Mesenchymal stem cell (in vitro differentiated cells and primary cell): ENCODE data around the gene ST6GALNAC3.
"Not testable (repeated sequence)": the region's sequence is repeated elsewhere in the genome, so short reads cannot be mapped to it uniquely, and the experiment has no call there.

Experiments
- DNase-seq: peaks from one replicate; pipeline ENCODE4 v3.0.0-alpha.2; 2013
- H2AFZ ChIP-seq: one replicate; pipeline ENCODE4 v1.6.1; 2013; ENCODE audit warnings: low read depth, mild to moderate bottlenecking, control low read depth, inconsistent platforms, low read length, moderate library complexity
- H2AK5ac ChIP-seq: 2 replicates; pipeline ENCODE4 v1.6.1; 2013; ENCODE audit warnings: low read length, moderate library complexity, mild to moderate bottlenecking, inconsistent platforms; ENCODE audit not compliant: severe bottlenecking
- H2BK120ac ChIP-seq: one replicate; pipeline ENCODE4 v1.6.1; 2013; ENCODE audit warnings: low read depth, mild to moderate bottlenecking, inconsistent platforms, low read length, moderate library complexity
- H2BK12ac ChIP-seq, 2 experiments: one replicate each; pipeline ENCODE4 v1.6.1; 2013; ENCODE audit warnings: inconsistent platforms in 2 of 2, low read length in 2 of 2, mild to moderate bottlenecking in 2 of 2, moderate library complexity in 2 of 2, control low read depth in 1 of 2
- H2BK15ac ChIP-seq: one replicate; pipeline ENCODE4 v1.6.1; 2013; ENCODE audit warnings: mild to moderate bottlenecking, low read depth, inconsistent platforms; ENCODE audit not compliant: poor library complexity, severe bottlenecking
- H2BK5ac ChIP-seq: 2 replicates; pipeline ENCODE4 v1.6.1; 2013; ENCODE audit warnings: low read depth, mild to moderate bottlenecking, low read length, control low read depth, inconsistent platforms; ENCODE audit not compliant: poor library complexity, severe bottlenecking
- H3K14ac ChIP-seq, 2 experiments: one replicate each; pipeline ENCODE4 v1.6.1; 2013; ENCODE audit warnings: inconsistent platforms in 2 of 2, low read length in 2 of 2, control low read depth in 1 of 2, mild to moderate bottlenecking in 1 of 2, moderate library complexity in 1 of 2
- H3K18ac ChIP-seq, 2 experiments: one replicate each; pipeline ENCODE4 v1.6.1; 2013; ENCODE audit warnings: inconsistent platforms in 2 of 2, low read length in 2 of 2, control low read depth in 1 of 2, low read depth in 1 of 2, mild to moderate bottlenecking in 1 of 2
- H3K23ac ChIP-seq, 2 experiments: one replicate each; pipeline ENCODE4 v1.6.1; 2013; ENCODE audit warnings: inconsistent platforms in 2 of 2, low read length in 2 of 2, mild to moderate bottlenecking in 2 of 2, moderate library complexity in 2 of 2, control low read depth in 1 of 2
- H3K27ac ChIP-seq: 2 replicates; pipeline ENCODE4 v1.5.1; 2013; ENCODE audit warnings: mild to moderate bottlenecking, moderate library complexity, low read length, control low read depth, inconsistent platforms; ENCODE audit not compliant: poor library complexity, severe bottlenecking
- H3K27me3 ChIP-seq, 2 experiments: 2 replicates each; pipeline versions ENCODE4 v1.6.1 to v1.7.0; 2013; ENCODE audit warnings: low read length in 2 of 2, mild to moderate bottlenecking in 2 of 2, moderate library complexity in 2 of 2, control low read depth in 1 of 2, inconsistent platforms in 1 of 2; ENCODE audit not compliant: control insufficient read depth in 1 of 2, insufficient read depth in 1 of 2
- H3K36me3 ChIP-seq, 2 experiments: 2 replicates each; pipeline versions ENCODE4 v1.6.1 to v1.7.0; 2013; ENCODE audit warnings: low read length in 2 of 2, control low read depth in 1 of 2, inconsistent platforms in 1 of 2, low read depth in 1 of 2, mild to moderate bottlenecking in 1 of 2; ENCODE audit not compliant: insufficient read depth in 2 of 2, control insufficient read depth in 1 of 2
- H3K4ac ChIP-seq, 2 experiments: one replicate each; pipeline ENCODE4 v1.6.1; 2013; ENCODE audit warnings: inconsistent platforms in 2 of 2, low read length in 2 of 2, mild to moderate bottlenecking in 2 of 2, moderate library complexity in 2 of 2, control low read depth in 1 of 2, low read depth in 1 of 2
- H3K4me1 ChIP-seq: 2 replicates; pipeline ENCODE4 v1.6.1; 2013; ENCODE audit warnings: low read depth, low read length, control low read depth; ENCODE audit not compliant: control insufficient read depth, insufficient read depth
- H3K4me2 ChIP-seq: 2 replicates; pipeline ENCODE4 v1.6.1; 2013; ENCODE audit warnings: low read length, mild to moderate bottlenecking, inconsistent platforms; ENCODE audit not compliant: poor library complexity, severe bottlenecking
- H3K4me3 ChIP-seq, 2 experiments: 2 replicates each; pipeline versions ENCODE4 v1.5.1 to v1.7.0; 2013; ENCODE audit warnings: low read length in 2 of 2, mild to moderate bottlenecking in 2 of 2, control low read depth in 1 of 2, low read depth in 1 of 2; ENCODE audit not compliant: insufficient read depth in 1 of 2
- H3K79me1 ChIP-seq: replicated peaks from 2 replicates; pipeline ENCODE4 v1.6.1; 2013; ENCODE audit warnings: mild to moderate bottlenecking, control low read depth, low read length, inconsistent platforms; ENCODE audit not compliant: poor library complexity, severe bottlenecking
- H3K9ac ChIP-seq: 2 replicates; pipeline ENCODE4 v1.7.0; 2013; ENCODE audit warnings: mild to moderate bottlenecking, low read length, moderate library complexity
- H3K9me3 ChIP-seq: 2 replicates; pipeline ENCODE4 v1.7.0; 2013; ENCODE audit warnings: mild to moderate bottlenecking, low read length; ENCODE audit not compliant: control insufficient read depth
- H4K8ac ChIP-seq: one replicate; pipeline ENCODE4 v1.6.1; 2013; ENCODE audit warnings: inconsistent platforms, mild to moderate bottlenecking, low read length, moderate library complexity
- H4K91ac ChIP-seq: one replicate; pipeline ENCODE4 v1.6.1; 2013; ENCODE audit warnings: mild to moderate bottlenecking, low read length, inconsistent platforms
- whole genome bisulfite sequencing: methylation state at CpG from one replicate; pipeline ENCODE4 v1.1.7; 2013; ENCODE audit warnings: mixed read lengths; 5-methylcytosine and 5-hydroxymethylcytosine counted together

ST6GALNAC3 gene

GRCh38 chr1:76336931-76337371, 262.4 kb downstream of the ST6GALNAC3 start:
- H4K91ac ChIP-seq = no peak overlapping the region
- no peak overlapping the region for H3K4me2 ChIP-seq
- H2BK5ac ChIP-seq = no peak overlapping the region
- no peak overlapping the region for H3K14ac ChIP-seq
- H2AFZ ChIP-seq = no peak overlapping the region
- no peak overlapping the region for H4K8ac ChIP-seq
- H2AK5ac ChIP-seq = no peak overlapping the region
- peak overlapping the region in 1 of 2 experiments; percentile 24 for H3K4me3 ChIP-seq
- no peak overlapping the region for H3K4ac ChIP-seq
- DNase-seq = peak; percentile 52
- no peaks in the 10 kb centered on the region for H3K36me3 ChIP-seq
- H3K79me1 ChIP-seq = no peaks in the 10 kb centered on the region
- no peak overlapping the region for H2BK12ac ChIP-seq
- H3K27ac ChIP-seq = no peak overlapping the region
- H3K18ac ChIP-seq = no peak overlapping the region
- no peak overlapping the region for H3K23ac ChIP-seq
- H3K9ac ChIP-seq = no peak overlapping the region
- H3K4me1 ChIP-seq = peaks cover 8% of the 10 kb centered on the region
- H2BK15ac ChIP-seq = no peak overlapping the region
- H3K9me3 ChIP-seq = no peaks in the 10 kb centered on the region
- WGBS = 87% methylated on average over 8 of the region's 8 CpGs
- H3K27me3 ChIP-seq = peaks cover 0 to 4% of the 10 kb centered on the region in 2 experiments
- no peak overlapping the region for H2BK120ac ChIP-seq

DNA sequence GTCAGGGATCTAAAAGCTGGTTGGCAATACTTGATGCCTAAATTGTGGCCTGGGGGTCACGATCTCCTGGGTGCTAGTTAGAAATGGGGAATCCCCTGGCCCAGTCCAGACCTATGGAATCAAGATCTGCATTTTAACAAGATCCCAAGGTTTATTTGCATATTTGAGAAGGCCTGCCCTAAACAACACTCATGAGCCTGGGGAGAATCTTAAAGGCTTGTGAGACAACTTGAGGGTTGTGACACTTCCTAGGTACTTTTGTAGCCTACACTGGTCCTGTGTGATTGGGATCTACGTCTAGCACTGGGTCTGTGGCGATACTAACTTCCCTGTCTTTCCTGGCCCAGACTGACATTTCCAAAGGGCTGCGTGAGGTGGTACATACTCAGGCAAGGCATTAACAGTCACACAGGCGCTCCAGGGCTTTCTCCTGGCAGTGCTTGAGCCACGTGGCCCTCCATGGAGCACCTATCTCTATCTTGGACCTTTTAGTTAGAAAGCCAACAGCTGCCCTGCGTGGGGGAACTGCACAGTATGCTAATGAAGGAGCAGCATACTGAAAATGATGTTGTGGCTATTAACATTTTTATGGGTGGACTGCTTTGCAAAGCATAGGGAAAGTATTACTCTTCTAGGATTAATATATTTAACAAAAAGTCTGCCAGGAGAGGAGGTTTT, 263.1 kb downstream of the ST6GALNAC3 start:
- H2AK5ac ChIP-seq = peak overlapping the region; percentile 47
- peaks cover 8% of the 10 kb centered on the region for H3K4me1 ChIP-seq
- no peaks in the 10 kb centered on the region for H3K9me3 ChIP-seq
- no peaks in the 10 kb centered on the region for H3K79me1 ChIP-seq
- H3K27ac ChIP-seq = no peak overlapping the region
- H3K9ac ChIP-seq = no peak overlapping the region
- H2BK12ac ChIP-seq = no peak overlapping the region
- H2BK120ac ChIP-seq = no peak overlapping the region
- peaks cover 0 to 4% of the 10 kb centered on the region in 2 experiments for H3K27me3 ChIP-seq
- H3K4me3 ChIP-seq = no peak overlapping the region
- no peak overlapping the region for H4K8ac ChIP-seq
- no peak overlapping the region for H3K4me2 ChIP-seq
- no peak overlapping the region for H3K4ac ChIP-seq
- no peak overlapping the region for H3K23ac ChIP-seq
- no peak overlapping the region for H4K91ac ChIP-seq
- no peak overlapping the region for H2BK5ac ChIP-seq
- no peak for DNase-seq
- H3K36me3 ChIP-seq = no peaks in the 10 kb centered on the region
- H2BK15ac ChIP-seq = no peak overlapping the region
- no peak overlapping the region for H3K14ac ChIP-seq
- 87% methylated on average over 7 of the region's 7 CpGs for WGBS
- no peak overlapping the region for H2AFZ ChIP-seq
- H3K18ac ChIP-seq = no peak overlapping the region

- Histone ChIP-seq H3K79me1 (no peaks in the 10 kb centered on the region), H2AFZ (no peak overlapping the region), H2BK120ac (no peak overlapping the region), H3K36me3 (no peaks in the 10 kb centered on the region), H3K14ac (no peak overlapping the region), H3K4me2 (no peak overlapping the region), H4K91ac (no peak overlapping the region), H4K8ac (no peak overlapping the region), H3K23ac (no peak overlapping the region), H2AK5ac (no peak overlapping the region), H3K4me1 (peaks cover 8% of the 10 kb centered on the region), H3K27me3 (peaks cover 0 to 4% of the 10 kb centered on the region in 2 experiments), H2BK5ac (no peak overlapping the region), H3K9me3 (no peaks in the 10 kb centered on the region), H3K18ac (no peak overlapping the region), H3K4me3 (no peak overlapping the region), H3K9ac (no peak overlapping the region), H3K27ac (no peak overlapping the region), H2BK15ac (no peak overlapping the region), H3K4ac (no peak overlapping the region), H2BK12ac (no peak overlapping the region)
- 78% methylated on average over 2 of the region's 2 CpGs for WGBS
- DNase-seq = no peak
Measured at GRCh38 chr1:76340056-76340455, 265.5 kb downstream of the ST6GALNAC3 start.

- not testable (repeated sequence) for H3K4me2 ChIP-seq, H4K8ac ChIP-seq, H3K27me3 ChIP-seq, H3K79me1 ChIP-seq, H2BK5ac ChIP-seq, H4K91ac ChIP-seq, H3K36me3 ChIP-seq, H2BK120ac ChIP-seq, H3K27ac ChIP-seq, H3K18ac ChIP-seq, H3K23ac ChIP-seq, H3K4ac ChIP-seq, H3K4me1 ChIP-seq, H3K9ac ChIP-seq, H3K4me3 ChIP-seq, H2BK15ac ChIP-seq, DNase-seq, H2AK5ac ChIP-seq, H2AFZ ChIP-seq, H3K14ac ChIP-seq, H3K9me3 ChIP-seq, H2BK12ac ChIP-seq
- WGBS = 88% methylated on average over 1 of the region's 3 CpGs
Measured at GRCh38 chr1:76341816-76342215, 267.3 kb downstream of the ST6GALNAC3 start.
